A673 (cell line): ENCODE measurements around the gene ATP10A.

Source experiments
- EZH2 ChIP-seq: fragments of 200-600 bp; sonication (generic); IDR thresholded peaks from 2 replicates; pipeline ENCODE4 v1.6.1; 2017; ENCODE audit warnings: borderline replicate concordance, low read depth, mild to moderate bottlenecking, mixed read lengths, antibody characterized with exemption, low read length; ENCODE audit not compliant: poor library complexity, severe bottlenecking
- TF ChIP-seq, protein P1 (sequence below): fragments of 300-800, 200-600 bp; sonication (generic); conservative IDR thresholded peaks from 2 replicates; pipeline ENCODE4 v1.5.1; 2017; ENCODE audit warnings: low read depth, mild to moderate bottlenecking, antibody characterized with exemption, low read length, moderate library complexity, mixed read lengths

- TF ChIP-seq, protein P1, sequence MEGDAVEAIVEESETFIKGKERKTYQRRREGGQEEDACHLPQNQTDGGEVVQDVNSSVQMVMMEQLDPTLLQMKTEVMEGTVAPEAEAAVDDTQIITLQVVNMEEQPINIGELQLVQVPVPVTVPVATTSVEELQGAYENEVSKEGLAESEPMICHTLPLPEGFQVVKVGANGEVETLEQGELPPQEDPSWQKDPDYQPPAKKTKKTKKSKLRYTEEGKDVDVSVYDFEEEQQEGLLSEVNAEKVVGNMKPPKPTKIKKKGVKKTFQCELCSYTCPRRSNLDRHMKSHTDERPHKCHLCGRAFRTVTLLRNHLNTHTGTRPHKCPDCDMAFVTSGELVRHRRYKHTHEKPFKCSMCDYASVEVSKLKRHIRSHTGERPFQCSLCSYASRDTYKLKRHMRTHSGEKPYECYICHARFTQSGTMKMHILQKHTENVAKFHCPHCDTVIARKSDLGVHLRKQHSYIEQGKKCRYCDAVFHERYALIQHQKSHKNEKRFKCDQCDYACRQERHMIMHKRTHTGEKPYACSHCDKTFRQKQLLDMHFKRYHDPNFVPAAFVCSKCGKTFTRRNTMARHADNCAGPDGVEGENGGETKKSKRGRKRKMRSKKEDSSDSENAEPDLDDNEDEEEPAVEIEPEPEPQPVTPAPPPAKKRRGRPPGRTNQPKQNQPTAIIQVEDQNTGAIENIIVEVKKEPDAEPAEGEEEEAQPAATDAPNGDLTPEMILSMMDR, result no peak
- no peak for TF ChIP-seq EZH2
Observed at GRCh38 chr15:25838871-25839195, 24.3 kb downstream of the ATP10A start.
